ENCODE results near the gene XIST.
"Not testable (repeated sequence)": the region's sequence is repeated elsewhere in the genome, so short reads cannot be mapped to it uniquely, and the experiment has no call there.

The XIST gene

GRCh38 chrX:73812256-73812655 lies 40.3 kb downstream of the XIST start:
- no peaks in the 10 kb centered on the region for H3K4me1 ChIP-seq (ENCODE audit: insufficient read depth, low read length)
- no peak overlapping the region for H3K9ac ChIP-seq (ENCODE audit: low read depth, low read length)
- 0 out of 2 replicates have a peak, but pooled peaks cover 4% of the 10 kb centered on the region for H3K9me3 ChIP-seq (ENCODE audit: control insufficient read depth, insufficient read depth, low read length)
- H3K36me3 ChIP-seq (ENCODE audit: insufficient read depth, low read length) = no peaks in the 10 kb centered on the region

GRCh38 chrX:73804109-73804508 lies 48.4 kb downstream of the XIST start:
- H3K36me3 ChIP-seq (ENCODE audit: insufficient read depth, low read length); H3K9me3 ChIP-seq (ENCODE audit: control insufficient read depth, insufficient read depth, low read length); H3K4me1 ChIP-seq (ENCODE audit: insufficient read depth, low read length); H3K9ac ChIP-seq (ENCODE audit: low read depth, low read length): not testable (repeated sequence)

GRCh38 chrX:73799888-73800287 lies 52.6 kb downstream of the XIST start:
- Histone ChIP-seq H3K4me1 (ENCODE audit: insufficient read depth, low read length) (no peaks in the 10 kb centered on the region), H3K9ac (ENCODE audit: low read depth, low read length) (no peak overlapping the region), H3K36me3 (ENCODE audit: insufficient read depth, low read length) (no peaks in the 10 kb centered on the region), H3K9me3 (ENCODE audit: control insufficient read depth, insufficient read depth, low read length) (peaks cover 5% of the 10 kb centered on the region)

- H3K4me1 ChIP-seq (ENCODE audit: insufficient read depth, low read length); H3K36me3 ChIP-seq (ENCODE audit: insufficient read depth, low read length); H3K9ac ChIP-seq (ENCODE audit: low read depth, low read length); H3K9me3 ChIP-seq (ENCODE audit: control insufficient read depth, insufficient read depth, low read length): not testable (repeated sequence)
Observed at GRCh38 chrX:73792511-73792910, 60.0 kb downstream of the XIST start.

GRCh38 chrX:73785493-73785892 lies 67.0 kb downstream of the XIST start:
- Histone ChIP-seq H3K9me3 (ENCODE audit: control insufficient read depth, insufficient read depth, low read length) (no peaks in the 10 kb centered on the region; the same call in 1 of the 2 replicates), H3K36me3 (ENCODE audit: insufficient read depth, low read length) (no peaks in the 10 kb centered on the region), H3K9ac (ENCODE audit: low read depth, low read length) (no peak overlapping the region), H3K4me1 (ENCODE audit: insufficient read depth, low read length) (peaks cover 11% of the 10 kb centered on the region; the same call in 1 of the 2 replicates)

Measured in ES-I3 (cell line).